T follicular helper cell (primary cell): Measurements from ENCODE around the gene MTMR3.
"Not testable (repeated sequence)": the region's sequence is repeated elsewhere in the genome, so short reads cannot be mapped to it uniquely, and the experiment has no call there.

Source experiments
- DNase-seq: peaks from one replicate; pipeline ENCODE4 v3.0.0-alpha.2; 2020; ENCODE audit warnings: low read depth

Gene MTMR3

GRCh38 chr22:29967461-29967860 lies 84.5 kb downstream of the MTMR3 start:
- no peak for DNase-seq

- DNase-seq = no peak
These were observed 88.6 kb downstream of the MTMR3 start for GRCh38 chr22:29971607-29972006.

- DNase-seq = no peak
These were observed 89.1 kb downstream of the MTMR3 start for GRCh38 chr22:29972121-29972520.

GRCh38 chr22:29973269-29973668 lies 90.3 kb downstream of the MTMR3 start:
- DNase-seq = no peak

GRCh38 chr22:29973680-29974079 lies 90.7 kb downstream of the MTMR3 start:
- DNase-seq = not testable (repeated sequence)

GRCh38 chr22:29975494-29975893 lies 92.5 kb downstream of the MTMR3 start:
- no peak for DNase-seq

- no peak for DNase-seq
These were observed 94.1 kb downstream of the MTMR3 start for GRCh38 chr22:29977107-29977506.

GRCh38 chr22:29979777-29980321 lies 96.9 kb downstream of the MTMR3 start:
- DNase-seq = no peak

GRCh38 chr22:29983296-29983917 lies 100.4 kb downstream of the MTMR3 start:
- no peak for DNase-seq

GRCh38 chr22:29985912-29986311 lies 102.9 kb downstream of the MTMR3 start:
- DNase-seq = no peak

- no peak for DNase-seq
These were observed 104.2 kb downstream of the MTMR3 start for GRCh38 chr22:29987137-29987536.

GRCh38 chr22:29988719-29989118 lies 105.7 kb downstream of the MTMR3 start:
- no peak for DNase-seq

GRCh38 chr22:29989446-29989845 lies 106.5 kb downstream of the MTMR3 start:
- DNase-seq = no peak

- no peak for DNase-seq
These were observed 109.6 kb downstream of the MTMR3 start for GRCh38 chr22:29992341-29993275.

GRCh38 chr22:29994027-29994715 lies 111.2 kb downstream of the MTMR3 start:
- DNase-seq = no peak

GRCh38 chr22:29994943-29995342 lies 112.0 kb downstream of the MTMR3 start:
- no peak for DNase-seq

- no peak for DNase-seq
These were observed 114.1 kb downstream of the MTMR3 start for GRCh38 chr22:29997107-29997506.

GRCh38 chr22:29997516-29997915 lies 114.5 kb downstream of the MTMR3 start:
- DNase-seq = no peak

- no peak for DNase-seq
These were observed 115.8 kb downstream of the MTMR3 start for GRCh38 chr22:29998627-29999384.

- DNase-seq = no peak
These were observed 117.6 kb downstream of the MTMR3 start for GRCh38 chr22:30000566-30000965.

- no peak for DNase-seq
These were observed 118.5 kb downstream of the MTMR3 start for GRCh38 chr22:30001459-30001858.
